IMR-90 (cell line): Measurements from ENCODE around the gene MAPK10.

Experiments
- BHLHE40 ChIP-seq: fragments of 150-350 bp; IDR thresholded peaks from 2 replicates; pipeline ENCODE4 v1.6.1; 2016; ENCODE audit warnings: mild to moderate bottlenecking, low read depth, low read length
- CEBPB ChIP-seq: IDR thresholded peaks from 2 replicates; pipeline ENCODE4 v1.6.1; 2012; ENCODE audit warnings: low read depth, low read length, improper control_type of control experiment
- CHD1 ChIP-seq: IDR thresholded peaks from 2 replicates; pipeline ENCODE4 v1.6.1; 2012; ENCODE audit warnings: low read depth, low read length, improper control_type of control experiment
- CTCF ChIP-seq: conservative IDR thresholded peaks from 2 replicates; pipeline ENCODE4 v1.5.1; 2012; ENCODE audit warnings: mild to moderate bottlenecking, low read depth, low read length, improper control_type of control experiment
- FOS ChIP-seq: fragments of 150-350 bp; IDR thresholded peaks from 2 replicates; pipeline ENCODE4 v1.6.1; 2016; ENCODE audit warnings: low read depth, low read length
- MAZ ChIP-seq: IDR thresholded peaks from 2 replicates; pipeline ENCODE4 v1.6.1; 2012; ENCODE audit warnings: low read depth, mild to moderate bottlenecking, low read length, improper control_type of control experiment, moderate library complexity, borderline replicate concordance
- MXI1 ChIP-seq: IDR thresholded peaks from 2 replicates; pipeline ENCODE4 v1.6.1; 2012; ENCODE audit warnings: low read depth, mild to moderate bottlenecking, low read length, moderate library complexity, borderline replicate concordance
- NFE2L2 ChIP-seq: fragments of 150-350 bp; IDR thresholded peaks from 2 replicates; pipeline ENCODE4 v1.6.1; 2016; ENCODE audit warnings: low read depth, mild to moderate bottlenecking, low read length
- POLR2A ChIP-seq: IDR thresholded peaks from 2 replicates; pipeline ENCODE4 v1.6.1; 2012; ENCODE audit warnings: mild to moderate bottlenecking, low read depth, low read length
- RAD21 ChIP-seq: IDR thresholded peaks from 2 replicates; pipeline ENCODE4 v1.6.1; 2012; ENCODE audit warnings: low read length, improper control_type of control experiment
- RCOR1 ChIP-seq: IDR thresholded peaks from 2 replicates; pipeline ENCODE4 v1.6.1; 2012; ENCODE audit warnings: mild to moderate bottlenecking, low read length, improper control_type of control experiment; ENCODE audit not compliant: insufficient replicate concordance
- RFX5 ChIP-seq: IDR thresholded peaks from 2 replicates; pipeline ENCODE4 v1.8.0; 2012; ENCODE audit warnings: low read depth, mild to moderate bottlenecking, low read length, moderate library complexity
- SMC3 ChIP-seq: fragments of 150-350 bp; IDR thresholded peaks from 2 replicates; pipeline ENCODE4 v1.6.1; 2016; ENCODE audit warnings: low read depth, mild to moderate bottlenecking, antibody characterized with exemption, low read length, moderate library complexity
- USF2 ChIP-seq: fragments of 150-350 bp; IDR thresholded peaks from 2 replicates; pipeline ENCODE4 v1.6.1; 2017; ENCODE audit warnings: mild to moderate bottlenecking, antibody characterized with exemption, low read length, low read depth

- TF ChIP-seq CTCF (no peak), USF2 (no peak), SMC3 (no peak), RAD21 (no peak), POLR2A (no peak), CHD1 (no peak), RCOR1 (no peak), MAZ (no peak), MXI1 (no peak), BHLHE40 (no peak), FOS (no peak), RFX5 (no peak), NFE2L2 (no peak), CEBPB (no peak)
These were observed 68.7 kb downstream of the MAPK10 start for GRCh38 chr4:86291180-86291579.
